GM12865 (cell line): Measurements from ENCODE around the gene CDC42SE1.

Source experiments
- DNase-seq: peaks from one replicate; pipeline ENCODE4 v3.0.0; 2010; ENCODE audit warnings: low read depth
- H3K4me3 ChIP-seq: 2 replicates; pipeline ENCODE4 v1.5.1; 2011; ENCODE audit warnings: mild to moderate bottlenecking, low read depth, low read length, control low read depth
- CTCF ChIP-seq: IDR thresholded peaks from 2 replicates; pipeline ENCODE4 v1.5.1; 2011; ENCODE audit warnings: low read length, control low read depth, low read depth, inconsistent platforms; ENCODE audit not compliant: insufficient read depth; ENCODE audit errors: missing control alignments

Gene CDC42SE1

DNA sequence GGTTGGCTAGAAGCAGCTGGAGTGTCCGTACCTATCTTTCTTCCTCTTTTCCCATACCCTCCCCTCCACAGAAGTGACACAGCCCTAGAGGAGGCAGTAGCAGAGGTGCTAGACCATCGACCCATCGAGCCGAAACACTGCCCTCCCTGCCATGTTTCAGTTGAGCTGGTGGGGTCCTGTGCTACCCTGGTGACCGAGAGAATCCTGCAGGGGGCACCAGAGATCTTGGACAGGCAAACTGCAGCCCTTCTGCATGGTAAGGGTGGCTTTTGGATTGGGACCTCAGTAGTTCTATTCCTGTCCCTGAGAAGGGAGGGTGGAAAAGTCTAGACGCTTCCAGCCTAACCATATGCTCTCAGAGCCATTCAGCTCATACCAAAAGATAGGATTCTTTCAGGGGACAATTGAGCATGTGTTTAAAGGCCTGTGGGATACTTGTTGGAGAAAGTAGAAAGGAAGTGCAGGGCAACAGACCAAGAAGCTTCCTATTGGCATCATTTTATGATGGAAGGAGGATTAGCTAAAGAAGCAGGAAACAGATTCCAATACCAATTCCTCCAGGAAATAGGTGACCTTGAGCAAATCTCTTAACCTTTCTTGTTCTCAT, 34.8 kb downstream of the CDC42SE1 start:
- TF ChIP-seq CTCF: peak; percentile 75
- peak; percentile 83 for DNase-seq
- H3K4me3 ChIP-seq: no peak overlapping the region

GRCh38 chr1:151013518-151013917, 45.9 kb downstream of the CDC42SE1 start:
- no peak for DNase-seq
- no peak overlapping the region for H3K4me3 ChIP-seq
- no peak for TF ChIP-seq CTCF

- no peak overlapping the region for H3K4me3 ChIP-seq
- no peak for DNase-seq
- no peak for TF ChIP-seq CTCF
These were observed 46.5 kb downstream of the CDC42SE1 start for GRCh38 chr1:151012684-151013471.

- DNase-seq: no peak
- TF ChIP-seq CTCF: no peak
- no peak overlapping the region for H3K4me3 ChIP-seq
These were observed 48.1 kb downstream of the CDC42SE1 start for GRCh38 chr1:151011154-151011850.

GRCh38 chr1:151010346-151010726, 49.1 kb downstream of the CDC42SE1 start:
- TF ChIP-seq CTCF: no peak
- H3K4me3 ChIP-seq: no peak overlapping the region
- no peak for DNase-seq

GRCh38 chr1:151009674-151010345, 49.6 kb downstream of the CDC42SE1 start:
- H3K4me3 ChIP-seq: no peak overlapping the region
- DNase-seq: no peak
- TF ChIP-seq CTCF: no peak
